ENCODE data around the gene SELENOO.

Gene SELENOO

DNA sequence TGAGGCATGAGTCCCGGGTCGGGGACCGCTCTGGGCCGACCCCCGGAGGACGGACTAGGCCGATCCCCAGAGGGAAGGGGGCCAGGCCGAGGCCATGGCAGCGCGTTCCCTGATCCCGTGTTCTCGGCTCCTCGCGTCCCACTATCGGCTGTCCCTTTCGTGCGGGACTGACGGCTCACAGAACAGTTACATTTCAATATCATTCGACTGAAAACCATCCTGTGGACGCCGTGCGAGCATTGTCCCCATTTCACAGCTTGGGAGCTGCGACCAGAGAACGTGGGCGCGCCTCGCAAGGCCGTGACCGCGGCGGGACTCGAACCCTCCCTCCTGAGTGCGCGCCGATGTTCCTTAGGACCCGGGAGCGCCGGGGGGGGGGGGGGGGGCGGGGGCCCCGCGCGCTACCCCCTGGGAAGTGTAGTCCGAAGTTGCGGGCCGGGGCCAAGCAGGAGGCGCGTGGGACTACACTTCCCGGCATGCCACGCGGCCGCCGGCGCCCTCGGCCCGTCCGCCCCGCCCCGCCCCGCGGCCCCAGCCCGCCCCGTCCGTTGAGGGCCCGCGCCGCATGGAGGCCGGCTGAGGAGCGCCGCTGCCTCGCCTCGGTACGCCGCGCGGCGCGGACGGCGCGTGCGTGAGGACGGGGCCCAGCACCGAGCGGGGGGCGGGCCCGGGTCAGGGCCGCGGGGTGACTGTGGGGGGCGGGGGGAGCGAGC lies 15.3 kb upstream of the SELENOO start, which contains the start of gene TRABD:
TSS of gene TRABD (plus strand) at position 539 of the 713 bp plus-strand sequence. CDS start 7,148 bp downstream, outside the sequence.
- peak; percentile 89 for DNase-seq

DNA sequence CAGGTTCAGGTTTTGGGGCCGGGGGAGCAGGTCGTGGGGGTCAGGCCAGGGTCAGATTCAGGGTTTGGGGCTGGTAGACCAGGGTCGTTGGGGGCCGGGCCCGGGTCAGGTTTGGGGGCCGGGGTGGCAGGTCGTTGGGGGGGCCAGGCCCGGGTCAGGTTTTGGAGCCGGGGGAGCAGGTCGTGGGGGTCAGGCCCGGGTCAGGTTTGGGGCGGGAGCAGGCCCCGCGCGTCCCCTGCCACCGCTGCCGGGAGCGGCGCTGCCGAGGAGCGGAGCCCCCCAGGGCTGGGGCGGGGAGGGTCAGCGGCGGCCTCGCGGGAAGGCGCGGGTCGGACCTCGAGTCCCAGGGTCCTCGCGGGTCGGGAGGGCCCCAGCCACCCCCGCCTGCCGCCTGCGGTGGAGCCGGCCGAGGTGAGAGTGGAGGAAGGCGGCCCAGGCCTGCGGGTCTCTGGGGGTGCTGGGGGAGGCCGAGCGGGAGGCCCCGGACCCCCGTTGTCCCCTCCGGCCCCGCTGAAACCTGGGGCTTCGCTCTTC lies 14.6 kb upstream of the SELENOO start:
- no peak for DNase-seq

GRCh38 chr22:50186761-50187523 lies 13.9 kb upstream of the SELENOO start:
- peak; percentile 28 for DNase-seq

GRCh38 chr22:50188356-50188755 lies 12.5 kb upstream of the SELENOO start:
- no peak for DNase-seq

GRCh38 chr22:50189184-50189848 lies 11.5 kb upstream of the SELENOO start:
- DNase-seq: no peak

DNA sequence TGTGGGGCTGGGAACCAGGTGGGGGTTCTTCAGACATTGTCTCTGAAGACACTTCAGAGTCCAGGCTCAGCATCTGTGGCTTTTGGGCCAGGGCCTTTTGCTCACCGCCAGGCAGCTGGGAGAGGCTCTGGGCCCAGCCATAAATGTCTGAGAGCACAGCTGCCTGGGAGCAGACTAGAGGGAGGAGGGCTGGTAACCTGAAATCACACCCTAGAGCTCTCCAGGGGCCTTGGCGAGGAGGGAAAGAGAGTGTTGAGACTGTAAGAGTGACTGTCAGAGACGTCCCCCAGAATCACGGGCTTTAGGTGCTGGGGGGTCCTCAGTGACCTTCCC lies 11.0 kb upstream of the SELENOO start:
- DNase-seq: no peak

GRCh38 chr22:50190182-50190940 lies 10.4 kb upstream of the SELENOO start:
- DNase-seq: peak; percentile 77

- peak; percentile 76 for DNase-seq
Measured at GRCh38 chr22:50190941-50191741, 9.7 kb upstream of the SELENOO start.

- DNase-seq: peak; percentile 37
Measured at GRCh38 chr22:50192436-50193204, 8.2 kb upstream of the SELENOO start.

GRCh38 chr22:50193621-50194020 lies 7.2 kb upstream of the SELENOO start:
- DNase-seq: no peak

DNA sequence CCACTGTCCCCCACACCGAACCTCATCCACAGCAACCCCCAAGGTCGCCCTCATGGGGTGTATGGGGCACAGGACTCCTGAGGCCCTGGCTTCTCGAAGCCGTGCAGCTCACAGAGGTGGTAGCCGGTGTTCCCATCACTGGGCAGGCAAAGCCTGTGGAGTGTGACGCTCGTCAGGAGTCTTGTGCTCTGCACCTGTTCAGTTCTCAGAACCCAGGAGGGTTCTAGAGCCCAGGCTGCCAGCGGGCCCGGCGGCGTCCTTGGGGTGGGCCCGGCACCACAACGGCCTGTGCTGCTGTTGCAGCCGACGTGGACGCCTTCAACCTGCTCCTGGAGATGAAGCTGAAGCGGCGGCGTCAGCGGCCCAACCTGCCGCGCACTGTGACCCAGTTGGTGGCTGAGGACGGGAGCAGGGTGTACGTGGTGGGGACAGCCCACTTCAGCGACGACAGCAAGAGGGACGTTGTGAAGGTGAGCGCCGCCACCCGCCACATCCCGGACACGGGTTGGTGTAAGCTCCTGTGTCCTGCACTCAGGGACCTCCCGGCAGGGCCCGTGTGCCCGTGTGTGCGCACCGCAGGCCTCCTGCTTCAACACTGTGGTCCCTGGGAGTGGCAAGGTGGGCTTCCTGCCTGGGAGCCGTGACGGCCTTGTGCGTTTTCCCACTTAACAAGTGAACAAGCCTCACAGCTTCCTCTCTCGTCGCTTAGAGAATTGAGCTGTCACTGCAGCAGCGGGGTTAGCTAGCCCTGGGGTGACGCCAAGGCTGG lies 6.6 kb upstream of the SELENOO start:
- no peak for DNase-seq

- DNase-seq: no peak
Measured at GRCh38 chr22:50196256-50196655, 4.6 kb upstream of the SELENOO start.

GRCh38 chr22:50197000-50197800 lies 3.6 kb upstream of the SELENOO start:
- DNase-seq: no peak

- DNase-seq: no peak
Measured at GRCh38 chr22:50197856-50198623, 2.8 kb upstream of the SELENOO start.

DNA sequence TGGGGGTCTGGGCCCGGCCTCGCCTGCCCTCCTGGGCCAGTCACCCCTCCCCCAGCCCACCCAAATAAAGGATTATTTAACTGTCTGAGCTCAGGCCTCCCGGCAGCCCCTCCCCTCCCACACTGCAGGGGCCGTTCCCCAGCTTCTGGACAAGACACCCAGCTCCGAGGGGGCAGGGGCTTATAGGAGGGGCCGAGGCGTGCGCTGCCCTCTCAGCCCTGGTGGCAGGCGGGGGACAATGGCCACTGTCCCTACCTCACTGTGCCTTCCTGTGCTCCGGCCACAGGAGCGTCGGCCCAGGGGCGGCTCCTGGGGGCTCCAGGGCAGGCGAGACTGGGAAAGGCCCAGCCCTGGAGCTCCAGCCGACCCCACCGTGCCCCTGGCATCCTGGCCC lies 2.2 kb upstream of the SELENOO start:
- DNase-seq: no peak

DNA sequence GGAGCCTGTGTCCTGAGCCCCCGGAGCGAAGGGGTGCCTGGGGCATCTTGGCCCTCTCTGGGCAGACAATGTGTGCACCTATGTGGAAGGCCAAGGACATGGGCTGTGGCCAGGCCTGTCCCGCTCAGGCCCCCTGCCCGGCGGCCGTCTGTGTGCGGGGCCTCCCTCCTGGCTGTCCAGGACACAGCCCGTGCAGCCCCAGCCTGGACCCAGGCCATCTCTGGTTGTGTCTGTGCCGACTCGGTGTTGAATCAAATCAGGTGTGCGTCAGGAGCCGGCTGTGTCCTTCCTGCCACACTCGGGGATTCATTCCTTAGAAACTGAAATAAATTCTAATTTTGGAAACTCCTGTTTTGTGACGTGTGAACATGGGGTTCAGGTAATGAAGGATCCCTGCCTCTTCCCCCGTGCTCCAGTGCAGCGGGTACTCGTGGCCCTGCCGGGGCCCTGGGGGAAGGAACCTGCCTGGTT lies 1.5 kb upstream of the SELENOO start:
- DNase-seq: no peak

- no peak for DNase-seq
Measured at GRCh38 chr22:50199829-50200460, 866 bp upstream of the SELENOO start.
